ENCODE measurements around the gene EIF4E2. TPM values are rescaled to one million over a fixed set of nuclear protein-coding genes. Genes with fewer than 3 reads are reported as not detected.

EIF4E2 gene
- total and polyA plus RNA-seq, 2 experiments from 2014 or later, result 76.9 to 122 TPM

DNA sequence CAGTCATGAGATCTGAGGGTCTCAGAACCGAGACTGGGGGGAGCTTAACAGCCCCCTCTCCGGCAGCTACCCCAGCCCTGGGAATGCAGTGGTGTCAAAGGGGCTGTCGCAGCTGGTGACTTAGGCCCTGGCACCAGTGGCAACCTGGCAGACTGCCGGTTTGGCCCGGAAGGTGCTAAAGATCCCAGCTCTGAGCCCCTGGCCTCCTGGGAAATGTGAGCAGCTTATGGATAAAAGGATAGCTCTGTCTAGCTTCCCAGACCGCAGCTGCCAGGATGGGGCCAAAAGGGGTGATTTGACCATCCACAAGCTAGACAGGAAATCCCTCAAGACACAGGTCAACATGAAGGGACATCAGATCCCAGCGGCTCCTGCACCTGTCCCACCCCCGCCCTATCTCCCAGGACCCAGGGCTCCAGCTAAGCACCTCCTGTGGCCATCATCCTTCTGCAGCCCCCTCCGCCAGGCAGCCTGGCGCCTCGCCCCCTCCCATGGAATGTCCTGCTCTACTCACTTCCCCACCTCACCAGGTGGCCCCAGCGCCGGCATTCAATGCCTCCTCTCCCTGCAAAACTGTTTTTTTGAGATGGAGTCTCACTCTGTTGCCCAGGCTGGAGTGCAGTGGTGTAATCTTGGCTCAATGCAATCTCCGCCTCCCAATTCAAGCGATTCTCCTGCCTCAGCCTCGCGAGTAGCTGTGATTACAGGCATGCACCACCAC lies 49.7 kb downstream of the EIF4E2 start:
- WGBS (ENCODE audit: low lambda C conversion rate, missing lambda C conversion rate), result 88% methylated on average over 17 of the region's 17 CpGs
- no peaks in the 10 kb centered on the region for H3K36me3 ChIP-seq (replicated peaks; ENCODE audit: insufficient read depth, low read depth)
- no peaks in the 10 kb centered on the region for H3K9me3 ChIP-seq (ENCODE audit: low read depth)
- no peak overlapping the region for H3K4me3 ChIP-seq
- H3K27me3 ChIP-seq, result no peaks in the 10 kb centered on the region
- no peak overlapping the region for H3K4me2 ChIP-seq
- TF ChIP-seq EZH2phosphoT487 (IDR thresholded peaks at IDR 0.05; ENCODE audit: low read depth, severe bottlenecking, unreplicated experiment) (no peak), EZH2 (IDR thresholded peaks at IDR 0.05; ENCODE audit: borderline replicate concordance) (no peak)
- TF ChIP-seq, protein P1, sequence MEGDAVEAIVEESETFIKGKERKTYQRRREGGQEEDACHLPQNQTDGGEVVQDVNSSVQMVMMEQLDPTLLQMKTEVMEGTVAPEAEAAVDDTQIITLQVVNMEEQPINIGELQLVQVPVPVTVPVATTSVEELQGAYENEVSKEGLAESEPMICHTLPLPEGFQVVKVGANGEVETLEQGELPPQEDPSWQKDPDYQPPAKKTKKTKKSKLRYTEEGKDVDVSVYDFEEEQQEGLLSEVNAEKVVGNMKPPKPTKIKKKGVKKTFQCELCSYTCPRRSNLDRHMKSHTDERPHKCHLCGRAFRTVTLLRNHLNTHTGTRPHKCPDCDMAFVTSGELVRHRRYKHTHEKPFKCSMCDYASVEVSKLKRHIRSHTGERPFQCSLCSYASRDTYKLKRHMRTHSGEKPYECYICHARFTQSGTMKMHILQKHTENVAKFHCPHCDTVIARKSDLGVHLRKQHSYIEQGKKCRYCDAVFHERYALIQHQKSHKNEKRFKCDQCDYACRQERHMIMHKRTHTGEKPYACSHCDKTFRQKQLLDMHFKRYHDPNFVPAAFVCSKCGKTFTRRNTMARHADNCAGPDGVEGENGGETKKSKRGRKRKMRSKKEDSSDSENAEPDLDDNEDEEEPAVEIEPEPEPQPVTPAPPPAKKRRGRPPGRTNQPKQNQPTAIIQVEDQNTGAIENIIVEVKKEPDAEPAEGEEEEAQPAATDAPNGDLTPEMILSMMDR (IDR thresholded peaks at IDR 0.05; ENCODE audit: poor library complexity), result no peak
- no peak overlapping the region for H3K27ac ChIP-seq
- H3K9me2 ChIP-seq (replicated peaks; ENCODE audit: insufficient read depth), result no peaks in the 10 kb centered on the region
- H3K79me2 ChIP-seq, result no peaks in the 10 kb centered on the region
- no peaks in the 10 kb centered on the region for H4K20me1 ChIP-seq (ENCODE audit: insufficient read depth, poor library complexity, severe bottlenecking)
- H2AFZ ChIP-seq, result no peak overlapping the region
- no peaks in the 10 kb centered on the region for H3K4me1 ChIP-seq (ENCODE audit: insufficient read depth)
- DNase-seq (ENCODE audit: low spot score), result no peak

DNA sequence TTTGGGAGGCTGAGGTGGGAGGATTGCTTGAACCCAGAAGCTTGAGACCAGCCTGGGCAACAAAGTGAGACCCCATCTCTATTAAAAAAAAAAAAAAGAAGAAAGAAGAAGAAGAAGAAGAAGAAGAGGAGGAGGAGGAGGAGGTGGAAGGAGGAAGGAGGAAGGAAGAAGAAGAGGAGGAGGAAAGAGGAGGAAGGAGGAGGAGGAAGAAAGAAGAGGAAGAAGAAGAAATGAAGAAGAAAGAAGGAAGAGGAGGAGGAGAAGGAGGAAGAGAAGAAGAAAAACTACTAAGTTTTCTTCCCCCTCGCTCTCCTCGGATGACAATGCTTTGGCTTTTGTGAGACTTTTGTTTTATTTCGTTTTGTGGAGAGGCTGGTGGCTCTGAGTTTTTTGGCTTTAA lies 52.8 kb downstream of the EIF4E2 start:
- 53% methylated on average over 3 of the region's 3 CpGs for WGBS (ENCODE audit: low lambda C conversion rate, missing lambda C conversion rate)
- no peaks in the 10 kb centered on the region for H3K79me2 ChIP-seq

DNA sequence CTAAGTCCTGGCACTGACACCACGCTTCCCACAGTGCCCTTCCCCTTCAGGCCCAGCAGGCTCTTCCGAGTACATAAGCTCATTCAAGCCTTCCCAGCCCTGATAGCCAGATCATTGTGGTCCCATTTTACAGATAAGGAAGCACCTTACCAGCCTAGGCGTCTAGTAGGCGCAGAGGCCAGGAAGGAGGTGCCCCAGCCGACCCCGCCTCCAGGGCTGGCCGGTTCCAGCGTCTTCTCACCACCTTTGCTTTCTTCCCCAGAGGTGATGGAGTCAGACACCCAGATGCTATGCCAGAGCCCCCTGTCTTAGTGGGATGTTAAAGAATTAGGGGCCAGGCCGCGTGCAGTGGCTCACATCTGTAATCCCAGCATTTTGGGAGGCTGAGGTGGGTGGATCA lies 54.0 kb downstream of the EIF4E2 start:
- Histone ChIP-seq H3K27ac (no peak overlapping the region), H3K36me3 (replicated peaks; ENCODE audit: insufficient read depth, low read depth) (no peaks in the 10 kb centered on the region), H3K4me3 (no peak overlapping the region), H3K27me3 (no peaks in the 10 kb centered on the region), H3K9me3 (ENCODE audit: low read depth) (no peaks in the 10 kb centered on the region), H4K20me1 (ENCODE audit: insufficient read depth, poor library complexity, severe bottlenecking) (no peaks in the 10 kb centered on the region), H3K4me2 (no peak overlapping the region), H3K9me2 (replicated peaks; ENCODE audit: insufficient read depth) (no peaks in the 10 kb centered on the region), H3K4me1 (ENCODE audit: insufficient read depth) (no peaks in the 10 kb centered on the region), H3K79me2 (no peaks in the 10 kb centered on the region), H2AFZ (no peak overlapping the region)
- TF ChIP-seq EZH2phosphoT487 (IDR thresholded peaks at IDR 0.05; ENCODE audit: low read depth, severe bottlenecking, unreplicated experiment) (no peak), EZH2 (IDR thresholded peaks at IDR 0.05; ENCODE audit: borderline replicate concordance) (no peak)
- TF ChIP-seq, protein P1 (IDR thresholded peaks at IDR 0.05; ENCODE audit: poor library complexity), result no peak
- no peak for DNase-seq (ENCODE audit: low spot score)
- 84% methylated on average over 10 of the region's 10 CpGs for WGBS (ENCODE audit: low lambda C conversion rate, missing lambda C conversion rate)

More for the DNA sequence above, 52.8 kb downstream of the EIF4E2 start:
- no peak for DNase-seq (ENCODE audit: low spot score)
- Histone ChIP-seq H3K4me2 (no peak overlapping the region), H3K27ac (no peak overlapping the region), H4K20me1 (ENCODE audit: insufficient read depth, poor library complexity, severe bottlenecking) (no peaks in the 10 kb centered on the region), H3K9me2 (replicated peaks; ENCODE audit: insufficient read depth) (no peaks in the 10 kb centered on the region), H3K36me3 (replicated peaks; ENCODE audit: insufficient read depth, low read depth) (no peaks in the 10 kb centered on the region), H2AFZ (no peak overlapping the region), H3K4me3 (no peak overlapping the region), H3K27me3 (no peaks in the 10 kb centered on the region), H3K4me1 (ENCODE audit: insufficient read depth) (no peaks in the 10 kb centered on the region), H3K9me3 (ENCODE audit: low read depth) (no peaks in the 10 kb centered on the region)
- TF ChIP-seq, protein P1 (IDR thresholded peaks at IDR 0.05; ENCODE audit: poor library complexity), result no peak
- TF ChIP-seq EZH2 (IDR thresholded peaks at IDR 0.05; ENCODE audit: borderline replicate concordance), result no peak

All from hepatocyte (in vitro differentiated cells).